Measurements from ENCODE around the gene SPEN.

The SPEN gene

GRCh38 chr1:15934211-15935055 is 86.9 kb downstream of the SPEN start:
- Histone ChIP-seq H3K27ac (no peak overlapping the region), H3K4me3 (ENCODE audit: low read depth in 1 of 2, low read length in 1 of 2) (no peak overlapping the region), H3K36me3 (peaks cover 98% of the 10 kb centered on the region), H3K9me3 (peaks cover 4% of the 10 kb centered on the region), H3K4me1 (ENCODE audit: control insufficient read depth in 1 of 2, insufficient read depth in 1 of 2, low read depth in 1 of 2, low read length in 1 of 2) (no peaks in the 10 kb centered on the region), H3K27me3 (no peaks in the 10 kb centered on the region)
- TF ChIP-seq CTCF (IDR thresholded peaks at IDR 0.05), result no peak

- TF ChIP-seq CTCF (IDR thresholded peaks at IDR 0.05), result no peak
- Histone ChIP-seq H3K27me3 (no peaks in the 10 kb centered on the region), H3K27ac (no peak overlapping the region), H3K4me3 (ENCODE audit: low read depth in 1 of 2, low read length in 1 of 2) (no peak overlapping the region), H3K4me1 (ENCODE audit: control insufficient read depth in 1 of 2, insufficient read depth in 1 of 2, low read depth in 1 of 2, low read length in 1 of 2) (no peaks in the 10 kb centered on the region), H3K36me3 (peaks cover 98% of the 10 kb centered on the region), H3K9me3 (no peaks in the 10 kb centered on the region)
Measured at GRCh38 chr1:15935056-15935950, 87.8 kb downstream of the SPEN start.

- H3K4me1 ChIP-seq (ENCODE audit: control insufficient read depth in 1 of 2, insufficient read depth in 1 of 2, low read depth in 1 of 2, low read length in 1 of 2), result no peaks in the 10 kb centered on the region
- no peaks in the 10 kb centered on the region for H3K27me3 ChIP-seq
- H3K27ac ChIP-seq, result no peak overlapping the region
- no peaks in the 10 kb centered on the region for H3K9me3 ChIP-seq
- no peak for TF ChIP-seq CTCF (IDR thresholded peaks at IDR 0.05)
- H3K36me3 ChIP-seq, result peaks cover 98% of the 10 kb centered on the region
- H3K4me3 ChIP-seq (ENCODE audit: low read depth in 1 of 2, low read length in 1 of 2), result no peak overlapping the region
Measured at GRCh38 chr1:15936025-15936424, 88.5 kb downstream of the SPEN start.

- H3K27ac ChIP-seq, result peak overlapping the region; percentile 50
- H3K27me3 ChIP-seq, result no peaks in the 10 kb centered on the region
- no peaks in the 10 kb centered on the region for H3K4me1 ChIP-seq (ENCODE audit: control insufficient read depth in 1 of 2, insufficient read depth in 1 of 2, low read depth in 1 of 2, low read length in 1 of 2)
- H3K4me3 ChIP-seq (ENCODE audit: low read depth in 1 of 2, low read length in 1 of 2), result no peak overlapping the region
- H3K36me3 ChIP-seq, result peaks cover 98% of the 10 kb centered on the region
- TF ChIP-seq CTCF (IDR thresholded peaks at IDR 0.05), result no peak
- no peaks in the 10 kb centered on the region for H3K9me3 ChIP-seq
Measured at GRCh38 chr1:15937146-15937545, 89.6 kb downstream of the SPEN start.

GRCh38 chr1:15937706-15938168 is 90.2 kb downstream of the SPEN start:
- peaks cover 98% of the 10 kb centered on the region for H3K36me3 ChIP-seq
- no peak overlapping the region for H3K4me3 ChIP-seq (ENCODE audit: low read depth in 1 of 2, low read length in 1 of 2)
- H3K27ac ChIP-seq, result peak overlapping the region; percentile 50

More at GRCh38 chr1:15937706-15938168, 90.2 kb downstream of the SPEN start:
- no peak for TF ChIP-seq CTCF (IDR thresholded peaks at IDR 0.05)
- Histone ChIP-seq H3K27me3 (no peaks in the 10 kb centered on the region), H3K4me1 (ENCODE audit: control insufficient read depth in 1 of 2, insufficient read depth in 1 of 2, low read depth in 1 of 2, low read length in 1 of 2) (no peaks in the 10 kb centered on the region), H3K9me3 (no peaks in the 10 kb centered on the region)
